ENCODE data around the gene CD163L1. TPM values are rescaled to one million over a fixed set of nuclear protein-coding genes. Genes with fewer than 3 reads are reported as not detected.
"Not testable (repeated sequence)": the region's sequence is repeated elsewhere in the genome, so short reads cannot be mapped to it uniquely, and the experiment has no call there.

CD163L1 gene
- total RNA-seq, 4 donors from 2014 or later: under 0.01 to 5.7 (median 3.8) TPM; not detected in 1

GRCh38 chr12:7351177-7351576 is 92.8 kb downstream of the CD163L1 start:
- Histone ChIP-seq H3K9me3 (no peaks in the 10 kb centered on the region), H3K27me3 (no peaks in the 10 kb centered on the region), H3K4me3 (no peak overlapping the region), H3K27ac (no peak overlapping the region), H3K36me3 (no peaks in the 10 kb centered on the region), H3K4me1 (no peaks in the 10 kb centered on the region)
- intact Hi-C loops (cut with DNase I; ENCODE audit: low total_unique reads): no loop called here
- TF ChIP-seq CTCF (IDR thresholded peaks at IDR 0.05) (no peak), POLR2A (IDR thresholded peaks at IDR 0.05) (no peak)
- DNase-seq: no peak

- no peaks in the 10 kb centered on the region for H3K9me3 ChIP-seq
- no peaks in the 10 kb centered on the region for H3K27me3 ChIP-seq
- intact Hi-C loops (cut with DNase I; ENCODE audit: low total_unique reads): no loop called here
- H3K27ac ChIP-seq: no peak overlapping the region
- no peak overlapping the region for H3K4me3 ChIP-seq
- H3K4me1 ChIP-seq: no peaks in the 10 kb centered on the region
- H3K36me3 ChIP-seq: no peaks in the 10 kb centered on the region
- DNase-seq: no peak
- TF ChIP-seq POLR2A (IDR thresholded peaks at IDR 0.05) (no peak), CTCF (IDR thresholded peaks at IDR 0.05) (no peak)
Measured at GRCh38 chr12:7349418-7349817, 94.5 kb downstream of the CD163L1 start.

- H3K27me3 ChIP-seq: no peaks in the 10 kb centered on the region
- DNase-seq: no peak
- H3K36me3 ChIP-seq: no peaks in the 10 kb centered on the region
- no peaks in the 10 kb centered on the region for H3K4me1 ChIP-seq
- H3K4me3 ChIP-seq: no peak overlapping the region
- intact Hi-C loops (cut with DNase I; ENCODE audit: low total_unique reads): no loop called here
- H3K9me3 ChIP-seq: no peaks in the 10 kb centered on the region
- TF ChIP-seq CTCF (IDR thresholded peaks at IDR 0.05) (no peak), POLR2A (IDR thresholded peaks at IDR 0.05) (no peak)
- H3K27ac ChIP-seq: no peak overlapping the region
Measured at GRCh38 chr12:7346551-7347225, 97.3 kb downstream of the CD163L1 start.

GRCh38 chr12:7344833-7345606 is 98.9 kb downstream of the CD163L1 start:
- Histone ChIP-seq H3K9me3 (no peaks in the 10 kb centered on the region), H3K36me3 (no peaks in the 10 kb centered on the region), H3K4me1 (no peaks in the 10 kb centered on the region), H3K27me3 (no peaks in the 10 kb centered on the region), H3K4me3 (no peak overlapping the region), H3K27ac (no peak overlapping the region)
- DNase-seq: no peak
- intact Hi-C loops (cut with DNase I; ENCODE audit: low total_unique reads): no loop called here
- TF ChIP-seq CTCF (IDR thresholded peaks at IDR 0.05): no peak
- no peak for TF ChIP-seq POLR2A (IDR thresholded peaks at IDR 0.05)

GRCh38 chr12:7339675-7340074 is 104.3 kb downstream of the CD163L1 start:
- Histone ChIP-seq H3K36me3 (no peaks in the 10 kb centered on the region), H3K9me3 (no peaks in the 10 kb centered on the region), H3K27ac (no peak overlapping the region), H3K4me1 (no peaks in the 10 kb centered on the region), H3K27me3 (no peaks in the 10 kb centered on the region), H3K4me3 (no peak overlapping the region)
- DNase-seq: no peak
- no peak for TF ChIP-seq CTCF (IDR thresholded peaks at IDR 0.05)
- no peak for TF ChIP-seq POLR2A (IDR thresholded peaks at IDR 0.05)
- intact Hi-C loops (cut with DNase I; ENCODE audit: low total_unique reads): no loop called here

GRCh38 chr12:7337790-7338189 is 106.2 kb downstream of the CD163L1 start:
- H3K4me1 ChIP-seq; DNase-seq; intact Hi-C loops (cut with DNase I; ENCODE audit: low total_unique reads); H3K9me3 ChIP-seq; H3K4me3 ChIP-seq; H3K27ac ChIP-seq; H3K36me3 ChIP-seq; H3K27me3 ChIP-seq: not testable (repeated sequence)
